ENCODE data around the gene GPHA2.

GPHA2 gene

DNA sequence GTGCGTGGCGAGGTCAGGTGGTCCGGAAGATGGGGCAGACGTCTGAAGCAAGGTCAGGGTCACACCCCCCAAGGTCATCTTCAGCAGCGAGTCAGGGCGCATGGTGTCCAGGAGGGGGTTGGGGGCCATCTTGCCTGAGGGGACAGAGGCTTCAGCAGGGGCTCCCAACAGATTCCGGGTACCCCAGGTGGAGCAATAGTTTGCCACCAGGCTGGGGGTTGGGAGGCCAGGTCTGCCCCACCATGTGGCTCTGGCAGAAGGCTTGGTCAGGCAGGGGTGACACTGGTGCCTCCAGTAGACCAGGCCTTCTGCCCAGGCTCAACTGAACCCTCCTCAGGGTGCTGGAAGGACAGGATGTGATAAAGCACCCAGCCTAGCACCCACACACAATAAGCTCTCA, 24.6 kb downstream of the GPHA2 start:
- DNase-seq (ENCODE audit: low read depth in 3 of 3, low spot score in 1 of 3), result no peak

DNA sequence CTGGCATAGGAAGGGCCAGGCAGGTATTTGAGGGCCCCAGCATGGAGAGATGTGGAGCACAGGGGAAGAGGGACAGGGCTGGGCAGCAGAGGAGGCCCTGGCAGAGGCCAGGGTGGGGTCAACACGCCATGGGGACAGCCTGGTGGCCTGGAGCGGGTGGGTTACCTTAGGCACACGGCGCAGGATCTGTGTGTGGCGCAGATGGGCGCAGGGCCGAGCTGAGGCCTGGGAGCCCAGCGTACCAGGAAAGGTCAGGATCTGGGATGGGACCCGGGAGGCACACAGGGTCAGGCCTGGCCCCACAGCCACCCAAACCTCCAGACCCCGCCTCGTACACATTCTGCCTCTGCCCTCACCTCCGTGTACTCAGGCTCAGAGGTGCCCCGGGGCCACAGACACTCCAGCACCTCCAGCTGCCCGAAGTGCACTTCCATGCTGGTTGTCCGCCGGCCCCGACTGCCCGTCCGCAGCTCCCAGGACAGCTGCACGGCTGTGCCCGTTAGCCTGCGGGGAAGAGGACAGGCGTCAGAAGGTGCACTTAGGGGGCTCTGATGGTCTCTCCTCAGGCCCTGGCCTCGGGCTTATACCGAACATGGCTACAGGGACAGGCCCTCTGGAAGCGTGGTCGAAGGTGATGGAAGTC, 25.1 kb downstream of the GPHA2 start:
- no peak for DNase-seq (ENCODE audit: low read depth in 3 of 3, low spot score in 1 of 3)

DNA sequence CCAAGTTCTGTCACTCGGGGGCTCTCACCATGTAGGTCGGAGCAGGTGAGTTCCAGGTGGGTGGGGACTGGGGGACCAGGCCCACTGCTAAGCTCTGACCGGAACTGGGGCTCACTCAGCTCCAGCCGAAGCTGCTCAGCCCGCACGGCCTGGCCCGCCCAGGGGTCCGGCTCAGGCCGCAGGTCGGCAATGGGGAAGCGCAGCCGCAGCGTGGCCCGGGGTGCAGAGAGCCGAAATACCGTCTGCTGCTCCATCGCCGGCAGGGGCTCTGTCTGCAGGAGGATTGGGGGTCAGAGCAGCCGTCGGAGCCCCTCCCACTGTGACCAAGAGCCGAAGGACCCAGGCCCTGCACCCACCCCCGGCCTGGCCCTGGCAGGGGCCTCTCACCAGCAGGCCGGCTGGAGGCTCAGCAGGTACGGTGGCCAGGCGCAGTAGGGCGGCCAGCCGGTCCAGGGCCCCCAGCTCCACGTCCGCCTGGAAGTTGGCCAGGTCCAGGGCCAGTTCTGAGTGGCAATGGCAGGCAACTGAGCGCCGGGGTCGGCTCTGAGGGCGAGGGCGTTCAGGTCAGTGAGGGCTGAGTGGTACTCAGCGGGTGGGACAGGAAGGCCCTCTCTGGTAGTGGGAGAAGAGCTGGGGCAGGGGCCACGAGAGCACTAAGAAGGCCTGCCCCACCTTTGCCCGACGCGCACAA, 25.9 kb downstream of the GPHA2 start:
- DNase-seq (ENCODE audit: low read depth in 3 of 3, low spot score in 1 of 3), result no peak

DNA sequence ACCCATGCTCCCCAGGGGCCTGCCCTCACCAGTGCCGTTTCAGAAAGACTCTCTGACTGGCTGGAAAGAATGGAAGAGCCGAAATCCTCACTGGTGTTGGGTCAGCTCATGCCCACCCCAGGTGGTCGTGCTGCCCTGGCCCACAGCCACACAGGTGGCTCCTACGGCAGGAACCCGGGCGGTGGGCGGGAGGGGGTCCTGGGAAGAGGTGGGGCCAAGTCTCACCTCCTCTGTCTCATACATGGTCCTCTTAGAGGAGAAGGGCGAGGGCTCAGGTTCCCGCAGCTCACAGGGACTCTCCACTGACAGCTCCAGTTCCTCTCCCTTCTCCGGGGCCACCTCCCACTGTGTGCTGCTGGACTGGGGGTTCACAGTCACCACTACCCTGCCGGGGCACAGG, 26.9 kb downstream of the GPHA2 start:
- DNase-seq (ENCODE audit: low read depth in 3 of 3, low spot score in 1 of 3), result no peak

DNA sequence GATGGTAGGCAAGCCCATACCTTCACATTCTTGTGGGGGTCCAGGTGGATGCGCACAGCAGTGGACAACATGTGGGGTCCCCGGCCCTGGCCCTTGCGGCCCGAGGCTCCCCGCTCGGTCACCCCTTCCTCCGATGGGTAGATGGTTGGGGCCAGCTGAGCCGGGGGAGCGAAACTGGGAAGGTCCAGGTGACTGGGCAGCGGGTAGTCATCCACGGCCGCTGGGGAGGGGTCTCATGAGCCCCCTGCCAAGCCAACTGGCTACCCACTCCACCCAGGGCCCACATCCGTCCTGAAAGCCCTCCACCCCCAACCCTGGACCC, 29.4 kb downstream of the GPHA2 start:
- no peak for DNase-seq (ENCODE audit: low read depth in 3 of 3, low spot score in 1 of 3)

DNA sequence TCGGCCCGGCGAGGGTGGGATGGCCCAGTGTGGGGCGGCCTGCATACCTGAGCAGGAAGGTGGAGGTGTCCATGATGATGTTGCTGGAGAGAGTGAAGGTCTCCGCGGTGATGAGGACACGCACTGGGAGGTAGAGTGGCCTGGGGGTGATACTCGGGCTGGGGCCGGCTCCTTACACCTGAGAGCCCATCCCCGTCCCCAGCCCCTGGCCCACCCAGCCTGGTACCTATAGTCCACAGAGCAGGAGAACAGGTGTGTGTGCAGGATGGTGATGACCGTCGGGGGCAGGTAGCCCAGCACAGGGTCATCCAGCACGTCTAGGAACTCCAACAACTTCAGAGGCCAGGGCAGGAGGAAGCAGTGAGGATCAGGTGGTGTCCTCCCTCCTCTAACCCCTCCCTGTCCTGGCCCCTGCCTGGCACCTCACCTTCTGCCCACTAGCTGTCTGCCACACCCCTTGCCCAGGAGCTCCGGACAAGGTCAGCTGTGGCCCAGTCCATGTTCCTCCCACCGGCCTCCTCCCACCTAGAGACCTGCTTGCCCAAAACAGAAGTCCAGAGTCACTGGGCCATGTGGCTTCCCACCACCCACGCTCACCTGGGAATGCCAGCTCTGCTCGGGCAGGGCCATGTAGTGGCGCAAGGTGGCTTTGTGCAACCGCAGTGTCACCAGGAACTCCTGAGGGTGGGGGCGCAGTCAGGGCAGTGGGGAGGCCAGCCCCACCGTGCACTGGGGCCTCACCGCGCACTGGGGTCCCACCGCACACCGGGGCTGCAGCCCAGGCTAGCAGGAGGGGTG, 30.0 kb downstream of the GPHA2 start:
- DNase-seq (ENCODE audit: low read depth in 3 of 3, low spot score in 1 of 3), result no peak

DNA sequence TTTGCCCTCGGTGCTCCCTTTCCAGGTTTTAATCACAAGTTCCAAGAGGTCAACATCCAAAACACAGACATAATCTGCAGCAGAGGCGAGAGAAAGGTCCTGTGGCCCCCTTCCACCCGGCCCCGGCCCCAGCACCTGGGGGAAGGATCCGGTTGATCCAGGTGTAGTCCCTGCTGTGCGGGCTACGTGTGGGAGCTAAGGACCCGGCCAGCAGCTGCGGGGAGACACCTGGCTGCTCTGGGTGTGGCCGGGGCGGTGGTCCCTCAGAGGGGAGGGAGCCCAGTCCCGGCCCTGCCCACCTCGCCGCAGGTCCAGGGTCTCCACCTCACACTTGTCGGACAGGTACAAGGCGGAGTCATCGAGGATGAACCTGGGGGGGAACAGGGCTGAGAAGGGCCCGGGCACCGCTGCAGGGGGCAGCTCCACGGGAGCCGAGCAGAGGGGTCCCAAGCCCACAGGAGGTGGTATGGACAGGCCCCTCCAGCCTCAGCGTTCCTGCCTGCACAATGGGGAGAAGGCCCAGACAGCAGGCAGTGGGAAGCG, 32.3 kb downstream of the GPHA2 start:
- no peak for DNase-seq (ENCODE audit: low read depth in 3 of 3, low spot score in 1 of 3)

DNA sequence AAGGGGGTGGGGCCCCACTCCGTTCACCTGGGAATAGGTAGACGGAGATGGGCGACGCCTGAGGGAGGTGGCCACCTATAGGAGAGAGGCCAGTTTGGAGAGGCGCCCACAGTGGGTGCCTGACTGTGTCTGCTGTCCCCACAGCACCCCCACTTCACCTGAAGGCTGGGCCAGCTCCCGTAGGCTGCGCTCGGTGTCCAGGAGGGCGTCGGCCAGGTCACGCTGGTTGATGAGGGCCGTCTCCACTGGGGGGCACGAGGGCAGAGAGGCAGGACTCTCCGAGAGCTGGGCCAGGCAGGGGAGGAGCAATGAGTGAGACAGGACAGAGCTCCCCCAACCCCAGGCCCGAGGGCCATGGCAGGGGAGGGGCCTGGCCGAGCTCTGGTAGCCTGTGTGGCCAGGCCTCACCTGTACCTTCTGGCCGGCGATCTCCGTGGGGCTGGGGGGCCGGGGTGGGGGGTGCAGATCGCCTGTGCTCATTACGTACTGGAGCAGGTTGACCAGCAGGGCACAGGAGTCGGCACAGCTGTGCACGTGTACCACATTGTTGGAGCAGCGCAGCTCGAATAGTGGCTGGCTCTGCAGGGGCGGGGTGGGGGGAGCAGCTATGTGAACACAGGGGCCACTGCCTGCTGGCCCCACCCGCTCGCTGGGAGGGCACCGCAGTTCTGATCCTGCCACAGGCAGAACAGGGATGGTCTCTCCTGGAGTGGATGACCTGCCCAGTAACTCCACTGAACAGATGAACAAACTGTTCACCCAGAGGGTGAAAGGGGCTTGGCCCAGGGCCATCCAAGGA, 33.4 kb downstream of the GPHA2 start:
- DNase-seq (ENCODE audit: low read depth in 3 of 3, low spot score in 1 of 3), result no peak

DNA sequence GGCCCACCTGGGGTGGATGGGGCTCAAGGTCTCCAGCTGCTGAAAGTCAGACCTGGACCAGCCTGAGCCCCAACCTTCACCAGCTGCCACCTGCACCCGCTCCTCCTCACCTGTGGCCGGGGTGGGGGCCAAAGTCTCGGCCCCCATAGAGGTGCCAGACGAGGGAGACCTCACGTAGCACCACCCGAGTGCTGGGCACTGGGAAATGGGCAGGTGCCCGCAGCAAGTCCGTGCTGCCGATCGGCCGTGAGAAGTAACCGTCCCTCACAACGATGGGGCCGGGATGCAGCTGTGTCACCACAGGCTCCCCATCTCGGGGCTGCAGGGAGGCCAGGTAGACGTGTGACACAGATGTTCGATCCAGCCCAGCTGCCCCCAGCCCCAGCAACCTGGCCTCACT, 34.9 kb downstream of the GPHA2 start:
- no peak for DNase-seq (ENCODE audit: low read depth in 3 of 3, low spot score in 1 of 3)

DNA sequence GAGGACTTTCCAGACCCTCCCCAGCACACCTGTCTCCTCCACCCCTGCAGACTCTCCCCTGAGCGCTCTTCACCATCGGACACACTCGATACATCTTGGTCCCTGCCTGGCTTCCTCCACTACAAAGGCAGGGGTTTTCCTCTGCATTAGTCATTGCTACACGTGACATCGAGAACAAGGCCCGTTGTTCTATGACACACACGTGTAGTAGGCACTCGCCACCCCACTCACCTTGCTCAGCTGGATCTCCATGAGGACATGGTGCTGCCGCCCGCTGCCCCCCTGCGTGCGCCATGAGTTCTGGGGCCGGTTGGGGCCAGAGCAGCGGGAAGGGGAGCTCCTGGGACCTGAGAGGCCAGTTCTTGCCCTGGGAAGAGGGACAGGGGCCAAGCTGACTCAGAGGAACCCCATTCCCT, 35.4 kb downstream of the GPHA2 start:
- DNase-seq (ENCODE audit: low read depth in 3 of 3, low spot score in 1 of 3), result peak; percentile 39 to 54 (median 50)

DNA sequence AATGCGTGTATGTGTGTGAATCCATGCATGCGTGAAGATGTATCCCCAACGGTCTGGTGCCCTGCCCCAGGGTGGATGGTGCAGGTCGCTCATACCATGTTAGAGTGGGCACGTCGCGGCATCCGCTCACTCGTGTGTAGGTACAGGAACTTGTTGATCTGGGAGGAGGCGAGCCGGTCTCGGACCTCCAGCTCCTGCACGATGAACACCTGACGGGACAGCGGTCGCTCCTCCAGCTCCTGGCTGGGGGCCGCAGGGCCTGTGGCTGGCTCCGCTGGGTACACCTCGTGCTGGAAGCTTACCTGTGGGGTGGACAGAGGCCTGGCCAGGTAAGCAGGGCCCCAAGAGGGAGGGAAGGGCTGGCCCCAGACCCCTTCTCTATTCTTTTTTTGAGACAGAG, 37.2 kb downstream of the GPHA2 start:
- no peak for DNase-seq (ENCODE audit: low read depth in 3 of 3, low spot score in 1 of 3)

DNA sequence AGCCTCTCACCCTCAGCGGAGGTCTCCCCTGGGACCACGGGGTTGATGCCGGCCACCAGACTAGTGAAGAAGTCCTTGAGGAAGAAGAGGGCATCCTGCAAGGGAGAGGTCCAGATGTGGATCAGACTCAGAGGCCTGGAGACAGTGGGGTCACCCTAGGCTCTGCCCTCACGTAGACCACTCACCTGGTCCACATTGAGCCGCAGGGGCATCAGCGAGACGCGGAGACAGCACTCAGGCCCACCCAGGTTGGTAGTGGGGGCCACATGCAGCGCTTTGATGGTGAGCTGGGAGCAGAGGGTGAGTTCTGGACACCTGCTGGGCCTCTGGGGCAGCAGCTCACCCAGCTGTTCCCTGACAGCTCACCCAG, 37.6 kb downstream of the GPHA2 start:
- no peak for DNase-seq (ENCODE audit: low read depth in 3 of 3, low spot score in 1 of 3)

DNA sequence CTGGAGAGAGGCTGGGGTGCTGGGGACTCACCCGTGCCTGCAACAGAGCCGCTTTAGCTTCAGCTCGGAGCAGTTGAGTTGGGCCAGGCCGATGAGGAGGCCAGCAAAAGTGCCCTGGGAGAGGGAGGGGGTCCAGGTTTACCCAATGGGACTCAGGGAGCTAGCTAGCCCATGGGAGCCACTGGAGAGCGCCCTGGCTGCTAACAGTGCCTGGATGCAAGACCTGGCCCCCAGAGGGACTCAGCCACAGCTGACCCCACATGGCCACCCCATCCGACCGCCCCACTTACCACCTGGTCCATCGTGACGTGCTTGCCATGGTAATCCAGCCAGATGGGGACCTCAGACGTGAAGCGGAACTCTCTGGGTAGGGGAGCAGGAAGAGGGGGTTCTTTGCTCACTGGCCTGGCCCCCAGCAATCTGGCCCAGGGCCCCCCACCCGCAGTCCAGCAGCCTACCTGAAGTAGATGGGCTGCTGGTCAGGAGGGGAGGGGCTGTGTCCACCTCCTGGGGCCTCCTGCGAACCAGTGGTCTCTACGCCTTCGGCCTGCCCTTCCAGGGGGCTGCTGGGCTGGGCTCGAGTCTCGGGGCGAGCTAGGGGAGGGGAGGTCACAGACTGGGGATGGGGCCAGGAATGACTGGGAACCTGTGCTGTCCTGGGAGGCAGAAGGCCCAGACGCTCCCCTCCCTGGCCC, 38.2 kb downstream of the GPHA2 start:
- no peak for DNase-seq (ENCODE audit: low read depth in 3 of 3, low spot score in 1 of 3)

DNA sequence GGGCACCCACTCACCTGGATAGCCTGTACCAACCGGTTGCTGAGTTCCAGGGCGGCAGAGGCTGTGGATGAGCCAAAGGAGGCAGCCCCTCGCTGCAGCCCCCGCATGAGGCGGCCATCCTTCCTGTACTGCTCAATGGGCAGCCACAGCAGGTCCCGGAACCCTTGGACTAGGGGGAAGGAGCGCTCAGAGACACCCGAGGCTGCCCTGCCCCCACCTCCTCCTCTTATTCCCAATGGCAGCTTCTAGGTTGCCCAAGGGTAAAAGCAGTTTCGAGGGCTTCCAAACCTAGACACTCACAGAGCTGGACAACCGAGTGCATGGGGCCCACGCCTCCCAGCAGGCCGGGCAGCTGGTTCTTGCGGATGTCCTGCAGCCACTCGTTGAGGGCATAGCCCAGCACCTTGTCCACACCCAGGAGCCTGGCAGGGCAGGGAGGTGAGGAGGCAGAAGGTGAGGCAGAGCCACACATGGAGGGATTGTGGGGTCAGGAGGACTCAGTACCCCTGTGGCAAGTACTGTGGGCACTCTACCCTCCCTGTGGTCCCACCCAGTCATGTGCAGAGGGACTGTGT, 39.2 kb downstream of the GPHA2 start:
- DNase-seq (ENCODE audit: low read depth in 3 of 3, low spot score in 1 of 3), result no peak

DNA sequence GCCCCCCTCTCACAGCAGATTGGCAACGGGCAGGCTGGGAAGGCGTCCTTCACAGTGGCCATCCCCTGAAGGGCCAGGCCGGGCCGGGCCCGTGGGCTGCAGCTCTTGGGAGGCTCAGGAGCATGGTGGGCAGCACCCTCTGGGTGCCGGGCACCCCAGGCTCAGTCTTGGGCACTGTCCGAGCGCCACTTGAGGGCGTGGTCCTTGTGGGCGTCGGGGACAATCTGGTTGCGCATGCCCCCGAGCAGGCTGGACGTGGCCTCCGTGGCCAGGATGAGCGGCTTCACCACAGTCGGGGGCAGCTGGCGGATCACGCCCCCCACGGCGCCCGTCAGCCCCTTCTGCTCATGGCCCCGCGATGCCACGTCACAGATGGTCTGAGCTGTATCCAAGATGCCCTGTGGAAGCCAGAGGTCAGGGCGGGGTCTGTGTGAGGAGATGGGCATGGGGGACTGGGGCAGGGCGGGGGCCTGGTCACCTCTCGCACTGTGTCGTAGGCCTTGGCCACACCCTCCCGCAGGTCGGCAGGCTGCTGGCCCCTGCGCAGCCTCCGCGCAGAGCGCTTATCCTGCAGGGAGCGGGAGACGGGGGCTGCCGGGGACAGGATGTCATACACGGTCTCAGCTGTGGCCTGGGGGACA, 40.8 kb downstream of the GPHA2 start:
- no peak for DNase-seq (ENCODE audit: low read depth in 3 of 3, low spot score in 1 of 3)

DNA sequence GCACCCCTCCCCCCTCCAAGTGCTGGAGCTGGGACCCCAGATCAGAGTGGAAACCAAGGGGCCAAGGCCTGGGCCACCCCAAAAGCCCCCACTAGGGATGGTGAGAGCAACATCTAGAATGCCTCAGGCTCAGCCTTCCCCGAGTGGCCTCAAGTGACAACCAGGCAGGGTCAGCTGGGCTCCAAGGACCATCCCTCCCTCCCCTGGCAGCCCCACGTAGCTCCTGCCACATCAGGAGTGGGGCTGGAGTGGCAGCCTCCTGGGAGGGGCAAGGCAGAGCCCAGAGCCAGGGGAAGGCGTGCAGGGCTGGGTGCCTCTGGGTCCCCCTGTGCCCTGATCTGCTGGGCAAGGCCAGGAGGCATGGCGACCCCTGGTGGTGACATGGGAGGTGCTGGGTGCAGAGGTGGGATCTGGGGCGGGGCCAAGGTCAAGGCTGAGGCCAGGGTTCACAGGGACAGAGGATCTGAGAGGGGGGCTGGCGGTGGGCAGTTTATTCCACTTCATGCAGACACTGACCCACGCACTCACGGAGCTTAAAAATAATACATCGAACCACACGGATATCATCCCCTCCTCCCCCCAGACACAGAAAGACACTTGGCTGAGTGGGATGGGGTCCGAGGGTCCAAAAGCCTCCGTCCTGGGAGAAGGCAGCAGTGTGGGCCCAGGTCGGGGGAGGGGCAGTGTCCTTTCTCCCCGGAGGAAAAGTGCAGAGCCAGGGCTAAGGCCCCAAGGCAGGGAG, 41.5 kb downstream of the GPHA2 start:
- peak; percentile 74 to 96 (median 81) for DNase-seq (ENCODE audit: low read depth in 3 of 3, low spot score in 1 of 3)

DNA sequence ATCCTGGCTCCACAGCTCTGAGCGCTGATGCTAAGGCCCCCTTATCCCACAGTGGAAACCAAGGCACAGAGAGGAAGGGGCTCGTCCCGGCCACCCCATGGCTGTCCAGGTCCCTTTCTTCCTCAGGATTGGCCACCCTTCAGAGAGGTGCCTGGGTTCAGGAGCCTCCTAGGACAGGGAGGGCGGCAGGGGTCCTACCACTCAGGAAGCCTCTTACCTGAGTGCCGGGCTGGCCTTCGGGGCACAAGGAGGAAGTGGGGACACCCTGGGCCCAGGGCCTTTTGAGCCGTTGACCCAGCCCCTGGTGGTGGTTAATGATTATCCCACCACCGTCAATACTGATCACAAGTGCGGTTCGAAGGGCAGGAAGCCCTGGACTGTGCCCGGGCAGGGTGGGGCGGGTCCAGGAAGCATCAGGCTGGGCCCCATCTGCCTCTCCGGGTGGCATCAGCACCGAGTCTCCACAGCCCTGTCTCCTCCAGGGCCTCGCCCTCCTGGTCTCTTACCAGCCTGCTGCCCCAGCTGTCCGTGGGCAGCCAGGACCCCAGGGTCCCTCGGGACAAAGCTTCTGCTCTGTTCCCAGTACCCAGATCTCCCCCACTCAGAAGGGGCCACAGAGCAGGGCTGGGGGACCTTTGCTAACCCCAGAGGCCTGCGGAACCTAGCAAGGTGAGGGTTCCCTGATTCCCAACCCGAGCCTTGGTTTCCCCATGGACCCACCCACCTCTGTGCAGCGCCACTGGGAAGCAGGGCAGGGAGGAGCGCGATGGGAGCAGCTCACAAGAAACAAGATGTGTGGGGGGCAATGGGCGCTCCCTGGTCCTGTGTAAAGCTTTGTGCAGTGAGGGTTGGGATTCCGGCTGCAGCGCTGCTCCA, 42.3 kb downstream of the GPHA2 start:
- no peak for DNase-seq (ENCODE audit: low read depth in 3 of 3, low spot score in 1 of 3)

DNA sequence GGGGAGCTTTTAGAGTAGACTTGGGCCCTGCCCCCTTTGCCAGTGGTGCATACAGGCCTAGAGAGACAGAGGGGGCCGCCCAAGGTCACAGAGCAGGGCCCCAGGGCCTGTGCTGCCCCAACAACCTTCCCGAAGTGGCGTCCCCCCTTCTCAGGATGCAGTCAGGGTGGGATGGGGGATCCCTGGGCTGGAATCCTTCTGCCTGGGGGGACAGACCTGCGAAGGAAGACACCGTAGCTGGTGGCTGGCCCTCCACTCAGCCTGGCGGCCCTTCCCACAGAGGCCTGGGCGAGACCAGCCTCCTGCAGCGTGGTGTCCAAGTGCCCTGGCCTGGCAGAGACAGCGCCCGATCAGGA, 42.9 kb downstream of the GPHA2 start:
- no peak for DNase-seq (ENCODE audit: low read depth in 3 of 3, low spot score in 1 of 3)

Data from stimulated activated CD4-positive, alpha-beta T cell treated with anti-CD3 and anti-CD28 coated beads, TNF-alpha, amount 100 ng/mL, for 1 hour (primary cell).